ENCODE results near the gene SSX2IP.

DNA sequence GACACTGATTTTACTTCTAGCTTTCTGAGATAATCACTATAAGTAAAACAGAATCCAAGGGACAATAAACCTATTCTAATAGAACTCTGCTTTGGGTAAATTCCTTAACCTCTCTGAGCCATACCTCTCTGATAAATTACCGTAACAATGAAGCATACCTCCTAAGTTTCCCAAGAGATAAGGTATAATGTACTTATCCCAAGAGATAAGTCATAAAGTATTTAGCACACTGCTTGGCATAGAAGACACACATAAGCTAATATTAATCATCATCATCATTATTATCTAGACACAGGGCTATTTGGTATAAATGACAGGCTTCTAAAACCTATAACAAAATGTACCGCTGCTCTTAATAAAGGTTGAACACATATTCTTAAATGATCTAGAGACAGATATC lies 16.2 kb downstream of the SSX2IP start:
- TF ChIP-seq, protein P1, sequence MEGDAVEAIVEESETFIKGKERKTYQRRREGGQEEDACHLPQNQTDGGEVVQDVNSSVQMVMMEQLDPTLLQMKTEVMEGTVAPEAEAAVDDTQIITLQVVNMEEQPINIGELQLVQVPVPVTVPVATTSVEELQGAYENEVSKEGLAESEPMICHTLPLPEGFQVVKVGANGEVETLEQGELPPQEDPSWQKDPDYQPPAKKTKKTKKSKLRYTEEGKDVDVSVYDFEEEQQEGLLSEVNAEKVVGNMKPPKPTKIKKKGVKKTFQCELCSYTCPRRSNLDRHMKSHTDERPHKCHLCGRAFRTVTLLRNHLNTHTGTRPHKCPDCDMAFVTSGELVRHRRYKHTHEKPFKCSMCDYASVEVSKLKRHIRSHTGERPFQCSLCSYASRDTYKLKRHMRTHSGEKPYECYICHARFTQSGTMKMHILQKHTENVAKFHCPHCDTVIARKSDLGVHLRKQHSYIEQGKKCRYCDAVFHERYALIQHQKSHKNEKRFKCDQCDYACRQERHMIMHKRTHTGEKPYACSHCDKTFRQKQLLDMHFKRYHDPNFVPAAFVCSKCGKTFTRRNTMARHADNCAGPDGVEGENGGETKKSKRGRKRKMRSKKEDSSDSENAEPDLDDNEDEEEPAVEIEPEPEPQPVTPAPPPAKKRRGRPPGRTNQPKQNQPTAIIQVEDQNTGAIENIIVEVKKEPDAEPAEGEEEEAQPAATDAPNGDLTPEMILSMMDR (IDR thresholded peaks at IDR 0.05), result no peak
- no peak for TF ChIP-seq POLR2A (IDR thresholded peaks at IDR 0.05)

All from right lobe of liver (tissue), 4 donors.